Panc1 (cell line): ENCODE results near the gene KLHDC8A. TPM values are rescaled to one million over a fixed set of nuclear protein-coding genes. Genes with fewer than 3 reads are reported as not detected.

Experiments used
- ATAC-seq: fragments of 200-7000 bp; cut with Tn5 transposase; 2 replicates; pipeline ENCODE4 v1.9.1; 2020; ENCODE audit warnings: mild to moderate bottlenecking, moderate library complexity
- BruUV-seq: library from RNA; stranded (reverse); fragments of 400-500 nt; replicated peaks from 2 replicates; lab custom pipeline; 2021; lab: Mats Ljungman, UMichigan
- CTCF ChIA-PET: fragments of 300-600 bp; sonication (Branson Sonifier 250); formaldehyde crosslinking; loops from one replicate; lab custom pipeline; 2022; ENCODE audit warnings: antibody characterized with exemption; lab: Charles Lee
- POLR2A ChIA-PET: fragments of 300-600 bp; sonication (Branson Sonifier 250); formaldehyde crosslinking; loops from one replicate; lab custom pipeline; 2022; ENCODE audit warnings: antibody characterized with exemption; lab: Charles Lee
- DNase-seq: peaks from one replicate; pipeline ENCODE4 v3.0.0-alpha.2; 2010; ENCODE audit warnings: low read depth, low spot score
- H3K27ac ChIP-seq: 2 replicates; pipeline ENCODE4 v1.5.1; 2011; ENCODE audit warnings: mild to moderate bottlenecking, low read length, inconsistent platforms
- H3K27me3 ChIP-seq: fragments of 200-500 bp; sonication (Bioruptor generic); 2 replicates; pipeline ENCODE4 v1.6.0; 2014; ENCODE audit warnings: low read length, inconsistent platforms; ENCODE audit not compliant: control insufficient read depth, insufficient read depth
- H3K36me3 ChIP-seq: fragments of 200-500 bp; sonication (Bioruptor generic); 2 replicates; pipeline ENCODE4 v1.5.1; 2014; ENCODE audit warnings: inconsistent platforms, mild to moderate bottlenecking, low read length, moderate library complexity; ENCODE audit not compliant: control insufficient read depth, insufficient read depth
- H3K4me1 ChIP-seq: 2 replicates; pipeline ENCODE4 v1.5.1; 2011; ENCODE audit warnings: inconsistent platforms, mild to moderate bottlenecking, low read length, moderate library complexity; ENCODE audit not compliant: control insufficient read depth, insufficient read depth
- H3K4me3 ChIP-seq, 2 experiments: 2 replicates each; pipeline ENCODE4 v1.5.1; 2011 to 2012; ENCODE audit warnings: low read depth in 2 of 2, low read length in 2 of 2, mild to moderate bottlenecking in 2 of 2, inconsistent platforms in 1 of 2, moderate library complexity in 1 of 2
- H3K9me3 ChIP-seq: fragments of 200-500 bp; sonication (Bioruptor generic); 2 replicates; pipeline ENCODE4 v1.5.1; 2014; ENCODE audit warnings: low read depth, mild to moderate bottlenecking, inconsistent platforms, low read length, moderate library complexity; ENCODE audit not compliant: control insufficient read depth, insufficient read depth
- POLR2AphosphoS5 ChIP-seq: IDR thresholded peaks from 2 replicates; pipeline ENCODE4 v1.6.1; 2012; ENCODE audit warnings: mild to moderate bottlenecking, low read depth, low read length, moderate library complexity
- SIN3A ChIP-seq: IDR thresholded peaks from 2 replicates; pipeline ENCODE4 v1.6.1; 2012; ENCODE audit warnings: low read depth, mild to moderate bottlenecking, low read length, moderate library complexity, borderline replicate concordance; ENCODE audit not compliant: insufficient read depth
- TCF7L2 ChIP-seq: IDR thresholded peaks from 2 replicates; pipeline ENCODE4 v1.6.1; 2011; ENCODE audit warnings: mild to moderate bottlenecking, low read depth, low read length, inconsistent platforms
- in situ Hi-C: cut with HindIII; loops from 2 replicates; pipeline ENCODE4 v1.10.0; 2016; ENCODE audit warnings: low sequenced_read_pairs, low pct_unique_long_range_greater_than_20kb
- intact Hi-C: fragments of 100-400 bp; cut with micrococcal nuclease; formaldehyde crosslinking; loops from one replicate; pipeline ENCODE4 v1.10.0; 2022; ENCODE audit not compliant: unreplicated experiment
- total RNA-seq: library from RNA; stranded (reverse); gene quantifications from one replicate; pipeline ENCODE4 v1.2.1, GENCODE V29; 2021; ENCODE audit not compliant: unreplicated experiment
- TF ChIP-seq, protein P1 (sequence below), 2 experiments: IDR thresholded peaks; 2 replicates each; pipeline ENCODE4 v1.6.1; 2011 to 2012; ENCODE audit warnings: low read depth in 2 of 2, control low read depth in 1 of 2, low read length in 1 of 2, mild to moderate bottlenecking in 1 of 2, moderate library complexity in 1 of 2; ENCODE audit not compliant: insufficient read depth in 1 of 2
- TF ChIP-seq, protein P2 (sequence below): fragments of 450-650 bp; IDR thresholded peaks from 2 replicates; pipeline ENCODE4 v1.5.1; 2017; ENCODE audit warnings: mild to moderate bottlenecking

The KLHDC8A gene
- total RNA-seq, 1 experiment from 2014 or later = 0.31 TPM

DNA sequence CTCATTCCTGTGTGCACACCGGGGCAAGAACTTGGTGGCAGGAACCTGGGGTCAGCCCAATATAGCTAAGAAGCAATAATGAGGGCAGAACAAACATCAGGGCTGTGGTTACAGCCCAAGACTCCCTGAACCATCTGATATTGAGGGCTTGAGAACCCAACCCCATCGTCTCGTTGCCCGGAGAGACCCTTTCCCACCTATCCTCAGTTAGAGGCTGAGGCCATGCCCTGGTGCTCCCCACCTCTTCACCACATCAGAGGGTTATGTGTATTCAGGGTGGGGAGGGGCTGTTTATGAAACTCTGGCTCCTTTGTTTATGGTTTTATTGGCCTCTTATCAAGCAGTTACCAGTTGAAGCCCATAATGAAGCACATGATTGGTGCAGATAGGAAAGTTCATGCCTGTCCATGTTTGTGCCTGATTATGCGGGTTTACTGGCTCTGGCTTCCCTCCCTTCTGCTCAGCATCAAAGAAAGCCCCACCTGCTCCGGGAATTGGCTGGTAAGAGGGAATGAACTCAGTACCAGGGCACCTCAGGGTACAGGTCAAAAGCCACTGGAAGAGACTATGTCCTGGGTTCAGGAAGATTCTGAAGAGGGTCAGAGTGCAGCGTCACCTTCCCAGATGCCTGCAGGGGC is 49.7 kb downstream of the KLHDC8A start:
- H3K27me3 ChIP-seq = no peaks in the 10 kb centered on the region
- H3K27ac ChIP-seq = peak overlapping the region; percentile 21; the same call in 1 of the 2 replicates
- no peak overlapping the region for H3K4me3 ChIP-seq
- intact Hi-C loops (no loop called here), in situ Hi-C loops (no loop called here)
- CTCF ChIA-PET = interaction anchor here (0.6 to 0.8 kb wide), 2 partner anchors 24 to 34 kb away, joined by 3 read pairs; no protein-coding TSS in a partner anchor
- H3K36me3 ChIP-seq = peaks cover 10% of the 10 kb centered on the region
- no peak for DNase-seq
- TF ChIP-seq POLR2AphosphoS5 = no peak; the same call in 1 of the 2 replicates
- TF ChIP-seq, protein P1, sequence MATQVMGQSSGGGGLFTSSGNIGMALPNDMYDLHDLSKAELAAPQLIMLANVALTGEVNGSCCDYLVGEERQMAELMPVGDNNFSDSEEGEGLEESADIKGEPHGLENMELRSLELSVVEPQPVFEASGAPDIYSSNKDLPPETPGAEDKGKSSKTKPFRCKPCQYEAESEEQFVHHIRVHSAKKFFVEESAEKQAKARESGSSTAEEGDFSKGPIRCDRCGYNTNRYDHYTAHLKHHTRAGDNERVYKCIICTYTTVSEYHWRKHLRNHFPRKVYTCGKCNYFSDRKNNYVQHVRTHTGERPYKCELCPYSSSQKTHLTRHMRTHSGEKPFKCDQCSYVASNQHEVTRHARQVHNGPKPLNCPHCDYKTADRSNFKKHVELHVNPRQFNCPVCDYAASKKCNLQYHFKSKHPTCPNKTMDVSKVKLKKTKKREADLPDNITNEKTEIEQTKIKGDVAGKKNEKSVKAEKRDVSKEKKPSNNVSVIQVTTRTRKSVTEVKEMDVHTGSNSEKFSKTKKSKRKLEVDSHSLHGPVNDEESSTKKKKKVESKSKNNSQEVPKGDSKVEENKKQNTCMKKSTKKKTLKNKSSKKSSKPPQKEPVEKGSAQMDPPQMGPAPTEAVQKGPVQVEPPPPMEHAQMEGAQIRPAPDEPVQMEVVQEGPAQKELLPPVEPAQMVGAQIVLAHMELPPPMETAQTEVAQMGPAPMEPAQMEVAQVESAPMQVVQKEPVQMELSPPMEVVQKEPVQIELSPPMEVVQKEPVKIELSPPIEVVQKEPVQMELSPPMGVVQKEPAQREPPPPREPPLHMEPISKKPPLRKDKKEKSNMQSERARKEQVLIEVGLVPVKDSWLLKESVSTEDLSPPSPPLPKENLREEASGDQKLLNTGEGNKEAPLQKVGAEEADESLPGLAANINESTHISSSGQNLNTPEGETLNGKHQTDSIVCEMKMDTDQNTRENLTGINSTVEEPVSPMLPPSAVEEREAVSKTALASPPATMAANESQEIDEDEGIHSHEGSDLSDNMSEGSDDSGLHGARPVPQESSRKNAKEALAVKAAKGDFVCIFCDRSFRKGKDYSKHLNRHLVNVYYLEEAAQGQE (IDR thresholded peaks at IDR 0.05; ENCODE audit: insufficient read depth in 1 of 2, low read depth in 2 of 2, low read length in 1 of 2) = no peak
- TF ChIP-seq, protein P2, sequence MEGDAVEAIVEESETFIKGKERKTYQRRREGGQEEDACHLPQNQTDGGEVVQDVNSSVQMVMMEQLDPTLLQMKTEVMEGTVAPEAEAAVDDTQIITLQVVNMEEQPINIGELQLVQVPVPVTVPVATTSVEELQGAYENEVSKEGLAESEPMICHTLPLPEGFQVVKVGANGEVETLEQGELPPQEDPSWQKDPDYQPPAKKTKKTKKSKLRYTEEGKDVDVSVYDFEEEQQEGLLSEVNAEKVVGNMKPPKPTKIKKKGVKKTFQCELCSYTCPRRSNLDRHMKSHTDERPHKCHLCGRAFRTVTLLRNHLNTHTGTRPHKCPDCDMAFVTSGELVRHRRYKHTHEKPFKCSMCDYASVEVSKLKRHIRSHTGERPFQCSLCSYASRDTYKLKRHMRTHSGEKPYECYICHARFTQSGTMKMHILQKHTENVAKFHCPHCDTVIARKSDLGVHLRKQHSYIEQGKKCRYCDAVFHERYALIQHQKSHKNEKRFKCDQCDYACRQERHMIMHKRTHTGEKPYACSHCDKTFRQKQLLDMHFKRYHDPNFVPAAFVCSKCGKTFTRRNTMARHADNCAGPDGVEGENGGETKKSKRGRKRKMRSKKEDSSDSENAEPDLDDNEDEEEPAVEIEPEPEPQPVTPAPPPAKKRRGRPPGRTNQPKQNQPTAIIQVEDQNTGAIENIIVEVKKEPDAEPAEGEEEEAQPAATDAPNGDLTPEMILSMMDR = no peak
- no peak for TF ChIP-seq SIN3A
- no peak for TF ChIP-seq TCF7L2
- ATAC-seq = no peak
- no TSS peak for BruUV-seq
- no peaks in the 10 kb centered on the region for H3K9me3 ChIP-seq
- peaks cover 23% of the 10 kb centered on the region for H3K4me1 ChIP-seq
- POLR2A ChIA-PET = no interaction called here

DNA sequence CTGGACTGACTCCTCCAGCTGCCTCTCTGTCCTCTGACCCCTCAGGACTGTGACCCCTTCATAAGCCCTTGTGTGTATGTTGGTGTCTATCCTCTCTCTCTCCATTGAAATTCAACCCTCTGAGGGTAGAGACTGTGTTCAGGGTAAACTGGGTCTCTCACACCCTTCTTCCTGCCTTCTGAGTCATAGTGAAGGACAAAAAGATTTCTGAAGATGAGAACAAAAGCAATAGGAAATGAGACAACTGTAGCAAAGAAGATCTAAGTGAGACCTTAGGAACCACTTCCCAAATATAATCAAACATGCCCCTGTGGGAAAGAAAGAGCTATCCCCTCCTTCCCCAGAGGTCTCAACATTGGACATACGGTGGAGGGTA is 52.0 kb downstream of the KLHDC8A start:
- ChIA-PET POLR2A (no interaction called here), CTCF (no interaction called here)
- Histone ChIP-seq H3K36me3 (peaks cover 4% of the 10 kb centered on the region), H3K9me3 (no peaks in the 10 kb centered on the region), H3K27ac (peak overlapping the region; percentile 52), H3K27me3 (no peaks in the 10 kb centered on the region), H3K4me1 (peaks cover 45% of the 10 kb centered on the region), H3K4me3 (no peak overlapping the region)
- intact Hi-C loops = no loop called here
- DNase-seq (no peak), ATAC-seq (no peak)
- TF ChIP-seq, protein P2 = no peak
- TF ChIP-seq, protein P1 (IDR thresholded peaks at IDR 0.05; ENCODE audit: insufficient read depth in 1 of 2, low read depth in 2 of 2, low read length in 1 of 2) = no peak
- TF ChIP-seq TCF7L2 (no peak), POLR2AphosphoS5 (no peak), SIN3A (no peak)
- no TSS peak for BruUV-seq
- in situ Hi-C loops = no loop called here
